ENCODE results near the gene RPL7A. TPM values are rescaled to one million over a fixed set of nuclear protein-coding genes. Genes with fewer than 3 reads are reported as not detected.

Gene RPL7A
- total and polyA plus RNA-seq, 2 of the 4 experiments (the other 2 are of a cell fraction) = 3,220 to 4,096 TPM

GRCh38 chr9:133389562-133389961, 41.5 kb downstream of the RPL7A start:
- BruUV-seq (replicated peaks) = no TSS peak
- CTCF ChIA-PET = no interaction called here
- no peak overlapping the region for H3K23ac ChIP-seq (ENCODE audit: low read depth, low read length)
- in situ Hi-C loops (cut with MboI; ENCODE audit: low sequenced_read_pairs) = no loop called here
- no peak overlapping the region for H4K91ac ChIP-seq (ENCODE audit: insufficient read depth, low read depth, low read length)
- H3K14ac ChIP-seq (replicated peaks; ENCODE audit: low read depth, low read length) = no peak overlapping the region
- no peak overlapping the region for H2AK9ac ChIP-seq (replicated peaks; ENCODE audit: low read depth, low read length, poor library complexity)
- DNase-seq (no peak), ATAC-seq (ENCODE audit: low read depth) (no peak)
- no peak overlapping the region for H2AK5ac ChIP-seq (ENCODE audit: low read depth, low read length)
- no peak overlapping the region for H4K8ac ChIP-seq (ENCODE audit: low read depth in 2 of 2, low read length in 2 of 2)
- H2AFZ ChIP-seq (replicated peaks; ENCODE audit: low read length, poor library complexity) = no peak overlapping the region
- H3K9me1 ChIP-seq (ENCODE audit: insufficient read depth, low read length) = no peaks in the 10 kb centered on the region
- 82% methylated on average over 12 of the region's 13 CpGs; no CpG with 5 or more reads in 1 of the 2 experiments for WGBS, 2 experiments (ENCODE audit: extremely low coverage in 2 of 2, insufficient read length in 1 of 2)
- no peak overlapping the region for H3K4ac ChIP-seq (ENCODE audit: low read depth, low read length)
- no peak overlapping the region for H2BK120ac ChIP-seq (ENCODE audit: low read depth, low read length)
- no peaks in the 10 kb centered on the region for H3K36me3 ChIP-seq (ENCODE audit: control insufficient read depth, insufficient read depth, low read length)
- H3K4me2 ChIP-seq (ENCODE audit: low read depth, low read length) = no peak overlapping the region
- H3K27me3 ChIP-seq (ENCODE audit: control insufficient read depth, insufficient read depth, low read length) = peaks cover 15% of the 10 kb centered on the region
- no peak overlapping the region for H3K18ac ChIP-seq (ENCODE audit: low read depth, low read length)
- H4K5ac ChIP-seq (ENCODE audit: low read depth, low read length) = no peak overlapping the region
- H2BK20ac ChIP-seq (ENCODE audit: low read depth, low read length) = no peak overlapping the region
- H4K20me1 ChIP-seq (ENCODE audit: insufficient read depth, low read length) = no peaks in the 10 kb centered on the region; the same call in 1 of the 2 replicates
- no peak overlapping the region for H3K9ac ChIP-seq (ENCODE audit: low read depth, low read length)
- H3K4me3 ChIP-seq (ENCODE audit: insufficient read depth, low read depth, low read length) = no peak overlapping the region
- H2BK15ac ChIP-seq (ENCODE audit: low read depth, low read length) = no peak overlapping the region
- no peak overlapping the region for H3K56ac ChIP-seq (ENCODE audit: extremely low read depth, insufficient read depth, low read length)
- POLR2A ChIA-PET (ENCODE audit: unreplicated experiment) = interaction anchor here (0.7 kb wide), 1 partner anchor 134 kb away, joined by 7 read pairs; no protein-coding TSS in a partner anchor
- TF ChIP-seq CEBPB (IDR thresholded peaks at IDR 0.05; ENCODE audit: low read depth, low read length) (no peak), POLR2A (IDR thresholded peaks at IDR 0.05; ENCODE audit: low read depth, low read length) (no peak), BHLHE40 (IDR thresholded peaks at IDR 0.05; ENCODE audit: low read depth, low read length) (no peak)
- TF ChIP-seq, protein P1, sequence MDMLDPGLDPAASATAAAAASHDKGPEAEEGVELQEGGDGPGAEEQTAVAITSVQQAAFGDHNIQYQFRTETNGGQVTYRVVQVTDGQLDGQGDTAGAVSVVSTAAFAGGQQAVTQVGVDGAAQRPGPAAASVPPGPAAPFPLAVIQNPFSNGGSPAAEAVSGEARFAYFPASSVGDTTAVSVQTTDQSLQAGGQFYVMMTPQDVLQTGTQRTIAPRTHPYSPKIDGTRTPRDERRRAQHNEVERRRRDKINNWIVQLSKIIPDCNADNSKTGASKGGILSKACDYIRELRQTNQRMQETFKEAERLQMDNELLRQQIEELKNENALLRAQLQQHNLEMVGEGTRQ (IDR thresholded peaks at IDR 0.05; ENCODE audit: low read depth, low read length) = no peak
- H3K79me1 ChIP-seq (ENCODE audit: low read depth in 1 of 2, low read length in 2 of 2) = no peaks in the 10 kb centered on the region
- no peak overlapping the region for H3K27ac ChIP-seq (ENCODE audit: insufficient read depth, low read length)
- H3K4me1 ChIP-seq (ENCODE audit: control insufficient read depth, insufficient read depth, low read length) = no peaks in the 10 kb centered on the region
- intact Hi-C loops (cut with micrococcal nuclease) = no loop called here
- dilution Hi-C loops (cut with HindIII; ENCODE audit: low sequenced_read_pairs, unreplicated experiment) = no loop called here
- no peaks in the 10 kb centered on the region for H3K9me3 ChIP-seq (ENCODE audit: control insufficient read depth, insufficient read depth, low read length)
- H2BK5ac ChIP-seq (ENCODE audit: low read depth, low read length, poor library complexity, severe bottlenecking) = no peak overlapping the region

All from IMR-90 (cell line).